NCI-H2081 (cell line): ENCODE data around the gene MUC5AC.

Source experiments
- DNase-seq, 2 experiments: peaks; one replicate each; lab custom pipeline; 2025; lab: John Stamatoyannopoulos, UW

The MUC5AC gene

DNA sequence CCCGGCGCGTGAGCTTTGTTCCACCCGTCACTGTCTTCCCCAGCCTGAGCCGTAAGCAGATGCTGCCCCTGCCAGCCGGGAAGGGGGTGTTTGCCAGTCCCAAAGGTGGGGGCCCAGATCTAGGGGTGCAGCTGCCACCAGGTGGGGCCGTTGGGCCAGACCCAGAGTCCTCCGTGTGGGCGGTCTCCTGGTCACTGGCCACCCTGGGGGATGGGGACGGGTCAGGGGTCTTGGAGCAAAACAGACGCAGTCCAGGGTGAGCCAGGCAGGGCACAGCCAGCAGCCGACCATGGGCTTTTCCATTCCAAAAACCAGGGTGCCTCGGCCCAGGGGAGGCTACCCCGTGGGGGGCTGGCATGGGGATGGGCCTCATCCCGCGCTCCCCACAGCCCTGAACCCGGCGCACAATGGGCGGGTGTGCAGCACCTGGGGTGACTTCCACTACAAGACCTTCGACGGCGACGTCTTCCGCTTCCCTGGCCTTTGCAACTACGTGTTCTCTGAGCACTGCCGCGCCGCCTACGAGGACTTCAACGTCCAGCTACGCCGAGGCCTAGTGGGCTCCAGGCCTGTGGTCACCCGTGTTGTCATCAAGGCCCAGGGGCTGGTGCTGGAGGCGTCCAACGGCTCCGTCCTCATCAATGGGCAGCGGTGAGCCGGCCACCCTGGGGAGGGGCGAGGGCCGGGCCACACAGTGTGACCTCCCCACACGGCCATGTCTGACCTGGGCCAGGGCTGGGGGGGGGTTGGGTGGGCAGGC lies 68.7 kb downstream of the MUC5AC start:
- no peak for DNase-seq

DNA sequence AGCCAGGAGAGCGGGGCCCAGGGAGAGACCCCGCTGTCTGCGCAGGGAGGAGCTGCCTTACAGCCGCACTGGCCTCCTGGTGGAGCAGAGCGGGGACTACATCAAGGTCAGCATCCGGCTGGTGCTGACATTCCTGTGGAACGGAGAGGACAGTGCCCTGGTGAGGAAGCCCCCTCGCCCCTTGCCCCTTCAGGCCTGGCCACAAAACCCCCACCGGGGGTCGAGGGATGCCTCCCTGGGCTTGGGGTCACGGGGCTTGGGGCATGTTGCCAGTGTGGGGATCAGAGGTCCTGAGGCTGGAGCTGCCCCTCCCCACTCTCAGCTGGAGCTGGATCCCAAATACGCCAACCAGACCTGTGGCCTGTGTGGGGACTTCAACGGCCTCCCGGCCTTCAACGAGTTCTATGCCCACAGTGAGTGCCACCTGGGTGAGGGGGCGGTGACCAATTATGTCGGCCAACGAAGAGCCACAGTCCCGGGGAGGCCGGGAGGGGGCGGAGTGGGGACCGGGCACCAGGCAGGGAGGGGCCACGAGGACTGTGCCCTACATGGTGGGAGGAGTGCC lies 69.3 kb downstream of the MUC5AC start:
- DNase-seq, result no peak

DNA sequence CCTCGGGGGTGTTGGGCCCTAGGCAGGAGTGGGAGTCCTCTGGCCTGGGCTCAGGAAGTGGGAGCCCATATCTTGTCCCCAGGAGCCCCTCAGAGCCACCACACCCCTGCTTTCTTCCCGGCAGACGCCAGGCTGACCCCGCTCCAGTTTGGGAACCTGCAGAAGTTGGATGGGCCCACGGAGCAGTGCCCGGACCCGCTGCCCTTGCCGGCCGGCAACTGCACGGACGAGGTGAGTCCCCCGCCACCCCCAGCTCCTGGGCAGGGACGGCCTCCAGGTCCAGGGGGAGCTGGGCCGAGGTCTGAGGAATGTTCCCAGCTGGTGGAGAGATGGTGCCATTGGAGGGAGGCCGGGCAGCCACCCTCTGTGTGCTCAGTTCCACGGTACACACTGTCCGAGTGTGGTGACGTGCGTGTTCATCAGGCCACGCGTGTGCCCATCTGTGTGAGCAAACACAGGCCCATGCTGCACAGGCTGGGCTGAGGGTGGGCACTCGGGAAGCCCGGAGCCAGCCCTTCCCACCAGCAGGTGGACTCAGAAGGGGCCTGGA lies 69.9 kb downstream of the MUC5AC start:
- no peak for DNase-seq

DNA sequence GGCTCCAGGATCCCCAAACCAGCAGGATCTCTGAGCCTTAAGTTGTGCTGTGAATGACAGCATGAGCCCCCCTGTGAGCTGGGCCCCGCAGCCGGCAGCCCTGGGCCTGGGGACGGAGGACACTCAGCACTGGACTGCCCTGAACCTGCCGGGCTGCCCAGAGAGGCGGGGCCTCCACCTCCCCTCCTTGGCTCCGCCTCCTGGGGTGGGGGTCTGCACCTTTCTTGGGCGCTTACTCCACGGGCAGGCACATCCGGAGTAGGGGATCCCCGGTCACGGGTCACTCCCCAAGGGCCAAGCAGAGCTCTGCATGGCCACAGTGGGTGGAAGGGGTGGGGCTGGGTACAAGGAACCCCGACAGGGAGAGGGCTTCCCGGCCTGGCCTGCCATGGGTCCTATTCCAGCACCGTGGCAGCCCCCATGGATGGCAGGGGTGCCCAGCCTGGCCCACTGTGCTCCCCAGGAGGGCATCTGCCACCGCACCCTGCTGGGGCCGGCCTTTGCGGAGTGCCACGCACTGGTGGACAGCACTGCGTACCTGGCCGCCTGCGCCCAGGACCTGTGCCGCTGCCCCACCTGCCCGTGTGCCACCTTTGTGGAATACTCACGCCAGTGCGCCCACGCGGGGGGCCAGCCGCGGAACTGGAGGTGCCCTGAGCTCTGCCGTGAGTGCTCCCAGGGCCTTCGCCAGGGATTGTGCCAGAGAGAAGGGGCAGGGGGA lies 70.5 kb downstream of the MUC5AC start:
- DNase-seq, result no peak

DNA sequence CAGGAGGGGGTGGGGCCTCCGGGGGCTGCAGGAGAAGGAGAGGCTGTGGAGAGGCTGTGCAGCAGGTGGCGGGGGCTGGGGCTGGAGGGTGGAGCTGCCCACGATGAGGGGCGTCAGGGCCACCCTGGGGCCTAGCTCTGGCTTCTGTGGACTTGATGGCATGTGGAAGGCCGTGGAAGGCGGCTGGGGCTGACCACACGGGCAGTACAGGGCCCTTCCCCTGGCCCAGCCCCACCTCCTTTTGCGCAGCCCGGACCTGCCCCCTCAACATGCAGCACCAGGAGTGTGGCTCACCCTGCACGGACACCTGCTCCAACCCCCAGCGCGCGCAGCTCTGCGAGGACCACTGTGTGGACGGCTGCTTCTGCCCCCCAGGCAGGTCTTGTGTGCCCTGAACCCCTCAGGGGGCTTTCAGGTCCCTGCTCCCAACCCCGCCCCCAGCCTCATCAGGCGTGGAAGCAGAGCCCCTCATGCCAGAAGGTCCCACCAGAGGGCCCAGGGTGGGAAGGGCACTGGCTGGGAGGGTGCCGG lies 71.2 kb downstream of the MUC5AC start:
- DNase-seq, result no peak

DNA sequence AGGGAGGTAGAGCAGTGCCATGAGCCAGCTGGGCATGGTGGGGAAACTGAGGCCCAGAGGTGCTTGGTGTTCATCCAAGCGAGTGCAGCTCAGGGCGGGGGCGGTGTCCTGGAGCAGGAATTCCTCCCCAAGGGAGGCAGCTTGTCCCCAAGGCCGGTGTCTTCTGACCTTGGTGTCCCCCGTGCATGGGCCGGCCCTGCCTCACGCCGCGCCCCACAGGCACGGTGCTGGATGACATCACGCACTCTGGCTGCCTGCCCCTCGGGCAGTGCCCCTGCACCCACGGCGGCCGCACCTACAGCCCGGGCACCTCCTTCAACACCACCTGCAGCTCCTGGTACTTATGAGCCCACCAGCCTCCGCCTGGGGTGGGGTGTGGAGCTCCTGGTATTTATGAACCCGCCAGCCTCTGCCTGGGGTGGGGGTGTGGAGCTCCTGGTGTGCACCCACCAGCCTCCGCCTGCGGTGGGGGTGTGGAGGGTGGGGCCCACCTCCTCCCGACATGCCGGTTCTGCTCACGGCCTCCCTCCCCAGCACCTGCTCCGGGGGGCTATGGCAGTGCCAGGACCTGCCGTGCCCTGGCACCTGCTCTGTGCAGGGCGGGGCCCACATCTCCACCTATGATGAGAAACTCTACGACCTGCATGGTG lies 71.8 kb downstream of the MUC5AC start:
- no peak for DNase-seq

DNA sequence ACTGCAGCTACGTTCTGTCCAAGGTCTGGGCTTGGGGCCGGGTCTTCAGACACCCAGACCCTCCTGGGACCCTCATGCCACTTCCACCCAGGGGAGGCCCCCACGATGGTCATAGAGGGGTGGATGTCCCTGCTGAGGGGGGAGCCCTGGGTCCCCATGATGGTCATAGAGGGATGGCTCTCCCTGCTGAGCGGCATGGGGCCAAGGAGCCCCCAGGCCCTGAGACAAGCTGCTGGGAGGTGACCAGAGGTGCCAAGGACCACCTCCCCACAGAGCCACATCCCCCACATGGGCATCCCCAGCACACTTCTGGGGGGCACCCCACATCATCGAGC lies 72.3 kb downstream of the MUC5AC start:
- no peak for DNase-seq

DNA sequence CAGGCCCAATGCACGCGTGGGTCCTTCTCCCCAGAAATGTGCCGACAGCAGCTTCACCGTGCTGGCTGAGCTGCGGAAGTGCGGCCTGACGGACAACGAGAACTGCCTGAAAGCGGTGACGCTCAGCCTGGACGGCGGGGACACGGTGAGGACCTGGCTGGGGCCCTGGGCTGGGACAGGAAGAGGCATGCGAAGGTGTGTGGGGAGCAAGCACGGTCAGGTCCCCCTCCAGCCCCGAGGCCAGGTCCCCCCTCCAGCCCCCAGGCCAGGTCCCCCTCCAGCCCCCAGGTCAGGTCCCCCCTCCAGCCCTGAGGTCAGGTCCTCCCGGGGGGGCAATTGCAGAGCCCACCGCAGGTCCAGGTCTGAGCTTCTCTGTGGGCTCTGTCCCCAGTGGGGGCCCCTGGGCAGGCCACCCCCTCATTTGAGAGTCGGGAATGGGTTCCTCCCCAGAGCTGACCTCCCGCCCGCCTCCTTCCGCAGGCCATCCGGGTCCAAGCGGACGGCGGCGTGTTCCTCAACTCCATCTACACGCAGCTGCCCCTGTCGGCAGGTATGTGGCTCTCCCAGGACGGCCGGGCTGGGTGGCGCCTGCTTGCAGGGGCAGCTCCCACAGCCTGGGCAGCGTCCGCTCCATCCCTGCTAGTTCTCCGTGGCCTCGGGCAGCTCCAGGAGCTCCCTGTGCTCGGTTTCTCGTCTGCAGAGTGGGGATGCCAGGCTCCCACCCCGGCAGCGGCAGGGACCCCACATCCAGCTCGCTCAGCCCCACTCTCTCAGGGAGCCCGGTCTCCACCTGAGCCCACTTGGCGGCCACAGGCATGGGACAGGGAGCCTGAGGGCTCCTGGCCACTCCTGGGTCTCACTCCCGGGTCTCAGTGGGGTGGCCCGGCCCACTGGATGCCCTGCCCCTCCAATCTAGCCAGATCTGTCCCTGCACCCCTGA lies 73.0 kb downstream of the MUC5AC start:
- no peak for DNase-seq

DNA sequence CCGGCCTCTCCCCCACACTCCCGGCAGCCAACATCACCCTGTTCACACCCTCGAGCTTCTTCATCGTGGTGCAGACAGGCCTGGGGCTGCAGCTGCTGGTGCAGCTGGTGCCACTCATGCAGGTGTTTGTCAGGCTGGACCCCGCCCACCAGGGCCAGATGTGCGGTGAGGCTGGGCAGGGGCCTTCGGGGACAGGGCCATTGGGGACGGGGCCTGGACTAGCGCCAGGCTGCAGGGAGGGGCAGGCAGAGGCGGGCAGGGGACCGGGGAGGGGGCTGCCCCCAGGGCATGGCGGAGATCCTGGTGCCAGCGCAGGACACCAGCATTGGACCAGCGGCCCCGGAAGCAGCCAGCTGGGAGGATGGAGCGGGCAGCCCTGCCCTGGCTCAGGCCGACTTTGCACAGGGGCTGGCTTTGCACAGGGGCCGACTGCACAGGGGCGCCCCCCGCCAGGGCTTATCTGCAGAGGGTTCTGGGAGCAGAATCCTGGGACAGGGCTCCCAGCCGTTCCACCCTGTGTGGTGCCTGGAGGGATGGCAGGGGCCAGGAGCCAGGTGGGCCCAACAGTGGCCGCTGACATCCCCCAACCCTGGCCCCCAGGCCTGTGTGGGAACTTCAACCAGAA lies 73.8 kb downstream of the MUC5AC start:
- DNase-seq, result no peak

DNA sequence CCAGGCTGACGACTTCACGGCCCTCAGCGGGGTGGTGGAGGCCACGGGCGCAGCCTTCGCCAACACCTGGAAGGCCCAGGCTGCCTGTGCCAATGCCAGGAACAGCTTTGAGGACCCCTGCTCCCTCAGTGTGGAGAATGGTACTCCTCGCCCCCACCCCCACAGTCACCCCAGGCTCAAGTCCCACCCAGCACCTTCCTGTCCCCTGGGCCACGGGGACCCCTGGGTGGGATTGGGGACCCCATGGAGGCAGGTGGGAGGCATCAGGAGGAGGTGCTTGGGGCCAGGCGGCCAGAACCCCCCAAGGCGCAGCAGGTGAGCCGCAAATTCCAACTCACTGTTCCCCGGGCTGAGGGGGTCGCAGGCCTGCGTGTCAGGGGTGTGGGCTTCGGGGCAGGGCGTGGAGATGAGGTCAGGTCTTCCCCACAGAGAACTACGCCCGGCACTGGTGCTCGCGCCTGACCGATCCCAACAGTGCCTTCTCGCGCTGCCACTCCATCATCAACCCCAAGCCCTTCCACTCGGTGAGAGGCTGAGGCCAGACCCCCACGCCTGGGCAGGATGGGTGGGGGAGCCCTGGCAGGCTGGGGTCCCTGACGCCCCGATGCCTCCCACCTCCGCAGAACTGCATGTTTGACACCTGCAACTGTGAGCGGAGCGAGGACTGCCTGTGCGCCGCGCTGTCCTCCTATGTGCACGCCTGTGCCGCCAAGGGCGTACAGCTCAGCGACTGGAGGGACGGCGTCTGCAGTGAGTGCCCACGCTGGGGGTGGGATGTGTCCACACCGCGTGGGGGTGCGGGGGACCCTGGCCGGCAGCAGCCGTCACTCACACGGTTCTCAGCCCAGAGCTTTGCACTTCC lies 74.5 kb downstream of the MUC5AC start:
- DNase-seq, result no peak

DNA sequence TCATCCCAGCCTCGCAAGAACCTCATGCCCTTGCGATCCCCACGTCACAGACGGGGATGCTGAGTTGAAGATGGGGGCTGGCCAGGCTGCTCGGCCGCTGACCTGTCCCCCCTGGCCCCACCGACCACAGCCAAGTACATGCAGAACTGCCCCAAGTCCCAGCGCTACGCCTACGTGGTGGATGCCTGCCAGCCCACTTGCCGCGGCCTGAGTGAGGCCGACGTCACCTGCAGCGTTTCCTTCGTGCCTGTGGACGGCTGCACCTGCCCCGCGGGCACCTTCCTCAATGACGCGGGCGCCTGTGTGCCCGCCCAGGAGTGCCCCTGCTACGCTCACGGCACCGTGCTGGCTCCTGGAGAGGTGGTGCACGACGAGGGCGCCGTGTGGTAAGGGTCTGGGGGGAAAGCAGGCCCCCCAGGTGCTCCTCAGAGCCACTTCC lies 75.1 kb downstream of the MUC5AC start:
- no peak for DNase-seq

DNA sequence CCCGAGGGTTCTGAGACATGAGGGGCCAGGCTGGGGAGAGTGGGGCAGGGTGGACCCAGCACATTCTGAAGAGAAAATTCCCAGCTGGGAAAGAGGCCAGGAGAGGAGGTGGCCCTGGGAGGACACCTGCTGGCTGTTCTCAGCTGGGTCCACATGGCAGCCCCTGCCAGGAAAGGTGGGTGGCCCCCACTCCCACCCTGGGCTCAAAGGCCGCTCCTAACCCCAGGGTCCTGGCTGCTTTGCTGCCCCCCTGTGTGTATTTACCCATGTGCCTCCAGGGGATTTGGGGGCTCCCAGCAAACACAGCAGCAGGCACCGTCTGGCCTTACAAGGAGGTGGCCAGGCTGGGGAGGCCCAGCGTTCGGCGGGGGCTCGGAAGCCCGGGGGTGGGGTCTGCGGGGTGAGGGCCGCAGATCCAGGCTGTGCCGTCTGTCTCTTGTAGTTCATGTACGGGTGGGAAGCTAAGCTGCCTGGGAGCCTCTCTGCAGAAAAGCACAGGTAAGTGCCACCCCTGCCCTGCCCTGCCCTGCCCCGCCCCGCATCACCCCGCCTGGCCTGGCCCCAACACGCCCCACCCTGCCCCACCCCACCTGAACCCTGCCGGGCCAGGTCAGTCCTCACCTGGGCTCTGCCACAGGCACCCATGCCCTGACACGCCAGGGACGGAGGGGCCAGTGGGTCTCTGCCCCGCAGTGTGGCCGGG lies 75.7 kb downstream of the MUC5AC start:
- no peak for DNase-seq

DNA sequence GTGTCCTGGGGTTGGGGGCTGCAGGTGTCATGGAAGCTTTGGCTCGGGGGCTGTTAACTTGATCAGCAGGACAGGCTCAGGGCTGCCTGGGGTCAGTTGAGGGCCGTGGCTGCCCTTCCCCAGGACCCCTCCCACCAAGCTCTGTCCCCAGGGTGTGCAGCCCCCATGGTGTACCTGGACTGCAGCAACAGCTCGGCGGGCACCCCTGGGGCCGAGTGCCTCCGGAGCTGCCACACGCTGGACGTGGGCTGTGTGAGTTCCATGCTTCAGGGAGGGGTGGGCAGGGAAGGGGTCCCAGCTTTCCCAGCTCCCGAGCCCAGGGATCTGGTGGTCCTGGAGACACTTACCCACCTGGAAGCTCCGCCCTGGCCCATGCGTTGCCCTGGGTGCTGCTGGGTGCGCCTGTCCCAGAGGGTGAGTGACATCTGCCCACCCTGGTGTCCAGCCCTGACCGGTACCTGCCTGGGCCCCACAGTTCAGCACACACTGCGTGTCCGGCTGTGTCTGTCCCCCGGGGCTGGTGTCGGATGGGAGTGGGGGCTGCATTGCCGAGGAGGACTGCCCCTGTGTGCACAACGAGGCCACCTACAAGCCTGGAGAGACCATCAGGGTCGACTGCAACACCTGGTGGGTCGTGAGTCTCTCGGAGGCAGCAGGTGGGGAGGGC lies 76.4 kb downstream of the MUC5AC start:
- DNase-seq, result no peak

DNA sequence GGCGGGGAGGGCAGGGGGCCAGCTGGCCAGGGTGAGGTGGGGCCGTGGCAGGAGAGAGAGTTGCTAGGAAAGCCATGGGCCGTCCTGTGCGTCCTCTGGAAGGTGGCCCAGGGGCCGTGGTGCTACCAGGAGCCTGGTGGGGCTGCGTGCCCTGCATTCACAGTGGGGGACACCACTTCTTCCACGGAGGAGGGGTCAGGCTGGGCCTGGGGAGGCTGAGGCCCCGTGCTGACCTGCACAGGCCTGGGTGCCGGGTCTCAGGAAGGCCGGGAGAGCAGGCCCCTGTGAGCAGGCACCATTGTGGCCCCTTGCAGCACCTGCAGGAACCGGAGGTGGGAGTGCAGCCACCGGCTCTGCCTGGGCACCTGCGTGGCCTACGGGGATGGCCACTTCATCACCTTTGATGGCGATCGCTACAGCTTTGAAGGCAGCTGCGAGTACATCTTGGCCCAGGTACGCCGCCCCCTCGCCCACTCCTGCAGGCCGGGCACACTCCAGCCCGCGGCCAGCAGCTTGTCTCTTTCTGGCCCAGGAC lies 77.1 kb downstream of the MUC5AC start:
- DNase-seq, result no peak

DNA sequence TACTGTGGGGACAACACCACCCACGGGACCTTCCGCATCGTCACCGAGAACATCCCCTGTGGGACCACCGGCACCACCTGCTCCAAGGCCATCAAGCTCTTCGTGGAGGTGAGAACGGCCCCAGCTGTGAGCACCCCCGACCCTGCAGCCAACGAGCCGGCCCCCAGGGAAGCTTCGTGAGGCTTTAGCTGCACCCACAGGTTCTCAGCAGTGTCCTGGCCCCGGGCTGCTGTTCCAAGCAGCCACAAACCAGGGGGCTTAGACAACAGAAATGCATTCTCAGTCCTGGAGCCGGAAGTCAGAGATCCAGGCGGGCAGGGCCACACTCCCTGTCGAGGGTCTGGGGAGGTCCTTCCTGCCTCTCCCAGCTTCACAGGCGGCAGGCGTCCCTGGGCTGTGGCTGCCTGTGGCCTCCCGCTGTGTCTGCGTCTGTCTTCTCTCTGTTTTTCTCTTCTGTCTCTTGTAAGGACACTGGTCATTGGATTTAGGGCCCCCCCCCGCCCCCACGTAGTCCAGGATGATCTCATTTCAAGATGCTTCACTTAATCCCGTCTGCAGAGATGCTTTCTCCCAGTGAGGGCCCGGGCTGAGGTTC lies 77.7 kb downstream of the MUC5AC start:
- DNase-seq, result no peak

DNA sequence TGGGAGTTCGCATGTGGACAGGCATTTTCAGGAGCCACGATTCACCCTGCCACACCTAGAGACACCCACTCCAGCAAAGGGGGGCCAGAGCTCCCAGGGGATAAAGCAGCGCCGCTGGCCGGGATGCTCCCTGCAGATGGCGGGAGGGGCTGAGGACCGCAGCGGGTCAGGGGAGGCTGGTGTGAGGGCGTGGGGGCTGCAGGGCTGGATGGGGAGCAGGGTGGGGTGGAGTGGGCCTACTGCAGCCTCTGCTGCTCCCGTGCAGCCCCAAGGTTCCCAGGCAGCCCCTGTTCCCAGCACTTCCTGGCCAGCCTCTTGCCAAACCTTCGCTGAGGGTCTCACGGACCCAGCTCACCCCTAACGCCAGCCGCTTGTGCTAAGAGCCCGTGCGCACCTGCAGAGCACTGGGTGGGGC lies 78.2 kb downstream of the MUC5AC start:
- DNase-seq, result no peak

DNA sequence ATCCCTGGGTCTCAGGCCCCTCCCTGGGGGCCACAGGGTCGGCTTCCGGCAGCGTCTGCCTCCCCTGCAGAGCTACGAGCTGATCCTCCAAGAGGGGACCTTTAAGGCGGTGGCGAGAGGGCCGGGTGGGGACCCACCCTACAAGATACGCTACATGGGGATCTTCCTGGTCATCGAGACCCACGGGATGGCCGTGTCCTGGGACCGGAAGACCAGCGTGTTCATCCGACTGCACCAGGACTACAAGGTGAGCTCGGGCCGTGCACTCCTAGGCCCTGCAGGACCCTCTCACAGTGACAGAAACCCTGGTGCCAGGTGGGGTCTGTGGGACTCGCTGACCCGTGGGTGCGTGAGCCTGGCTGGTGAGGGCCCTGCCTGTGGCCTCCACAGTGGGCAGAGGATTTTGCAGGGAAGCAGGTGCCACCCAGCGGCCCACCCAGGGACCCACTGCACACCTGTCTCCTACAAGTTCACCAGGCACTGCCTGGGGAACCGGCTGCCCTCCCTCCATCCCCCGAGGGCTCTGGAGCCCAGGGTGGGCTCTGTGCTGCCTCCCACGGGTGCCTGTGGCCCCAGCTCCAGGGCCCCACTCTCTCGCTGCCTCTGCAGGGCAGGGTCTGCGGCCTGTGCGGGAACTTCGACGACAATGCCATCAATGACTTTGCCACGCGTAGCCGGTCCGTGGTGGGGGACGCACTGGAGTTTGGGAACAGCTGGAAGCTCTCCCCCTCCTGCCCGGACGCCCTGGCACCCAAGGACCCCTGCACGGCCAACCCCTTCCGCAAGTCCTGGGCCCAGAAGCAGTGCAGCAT lies 78.8 kb downstream of the MUC5AC start:
- no peak for DNase-seq
